ENCODE data around the gene KLHDC10.
"Not testable (repeated sequence)": the region's sequence is repeated elsewhere in the genome, so short reads cannot be mapped to it uniquely, and the experiment has no call there.

DNA sequence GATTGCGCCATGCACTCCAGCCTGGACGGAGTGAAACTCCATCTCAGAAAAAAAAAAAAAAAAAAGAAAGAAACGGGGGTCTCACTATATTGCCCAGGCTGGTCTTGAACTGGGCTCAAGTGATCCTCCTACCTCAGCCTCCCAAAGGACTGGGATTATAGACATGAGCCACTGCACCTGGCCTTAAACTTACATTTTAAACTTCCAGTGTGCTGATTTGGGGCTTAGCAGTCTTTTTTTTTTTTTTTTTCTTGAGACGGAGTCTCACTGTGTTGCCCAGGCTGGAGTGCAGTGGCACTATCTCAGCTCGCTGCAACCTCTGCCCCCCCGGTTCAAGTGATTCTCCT is 5.8 kb upstream of the KLHDC10 start:
- TF ChIP-seq, protein P1, sequence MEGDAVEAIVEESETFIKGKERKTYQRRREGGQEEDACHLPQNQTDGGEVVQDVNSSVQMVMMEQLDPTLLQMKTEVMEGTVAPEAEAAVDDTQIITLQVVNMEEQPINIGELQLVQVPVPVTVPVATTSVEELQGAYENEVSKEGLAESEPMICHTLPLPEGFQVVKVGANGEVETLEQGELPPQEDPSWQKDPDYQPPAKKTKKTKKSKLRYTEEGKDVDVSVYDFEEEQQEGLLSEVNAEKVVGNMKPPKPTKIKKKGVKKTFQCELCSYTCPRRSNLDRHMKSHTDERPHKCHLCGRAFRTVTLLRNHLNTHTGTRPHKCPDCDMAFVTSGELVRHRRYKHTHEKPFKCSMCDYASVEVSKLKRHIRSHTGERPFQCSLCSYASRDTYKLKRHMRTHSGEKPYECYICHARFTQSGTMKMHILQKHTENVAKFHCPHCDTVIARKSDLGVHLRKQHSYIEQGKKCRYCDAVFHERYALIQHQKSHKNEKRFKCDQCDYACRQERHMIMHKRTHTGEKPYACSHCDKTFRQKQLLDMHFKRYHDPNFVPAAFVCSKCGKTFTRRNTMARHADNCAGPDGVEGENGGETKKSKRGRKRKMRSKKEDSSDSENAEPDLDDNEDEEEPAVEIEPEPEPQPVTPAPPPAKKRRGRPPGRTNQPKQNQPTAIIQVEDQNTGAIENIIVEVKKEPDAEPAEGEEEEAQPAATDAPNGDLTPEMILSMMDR (IDR thresholded peaks at IDR 0.05): not testable (repeated sequence)
- TF ChIP-seq EZH2 (IDR thresholded peaks at IDR 0.05; ENCODE audit: borderline replicate concordance, insufficient read depth, low read depth, low read length, poor library complexity, severe bottlenecking): not testable (repeated sequence)

Measured in B cell (primary cell).